ENCODE results near the gene ARHGEF7. TPM values are rescaled to one million over a fixed set of nuclear protein-coding genes. Genes with fewer than 3 reads are reported as not detected.

ARHGEF7 gene
- total RNA-seq, 1 experiment from 2014 or later, result 47.3 TPM

DNA sequence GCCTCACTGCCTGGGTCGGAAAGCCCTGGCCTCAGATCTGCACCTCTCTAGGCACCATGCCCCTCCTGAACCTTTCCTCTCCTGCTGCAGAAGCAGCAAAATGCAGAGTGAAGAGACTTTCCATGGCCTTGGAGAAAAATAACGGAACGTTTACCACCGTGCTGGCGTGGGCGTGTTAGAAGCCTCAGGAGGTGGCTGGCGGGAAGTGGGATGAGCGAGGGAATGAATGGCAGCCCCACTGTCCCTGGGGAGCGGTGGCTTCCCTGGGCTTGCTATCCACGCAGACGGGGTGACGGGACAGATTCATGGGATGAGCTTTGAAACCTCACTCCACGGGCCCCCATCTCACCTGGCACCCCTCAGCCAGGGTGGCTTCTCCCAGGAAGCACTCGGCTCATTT is 209.6 kb downstream of the ARHGEF7 start (continued):
- TF ChIP-seq, protein P1, sequence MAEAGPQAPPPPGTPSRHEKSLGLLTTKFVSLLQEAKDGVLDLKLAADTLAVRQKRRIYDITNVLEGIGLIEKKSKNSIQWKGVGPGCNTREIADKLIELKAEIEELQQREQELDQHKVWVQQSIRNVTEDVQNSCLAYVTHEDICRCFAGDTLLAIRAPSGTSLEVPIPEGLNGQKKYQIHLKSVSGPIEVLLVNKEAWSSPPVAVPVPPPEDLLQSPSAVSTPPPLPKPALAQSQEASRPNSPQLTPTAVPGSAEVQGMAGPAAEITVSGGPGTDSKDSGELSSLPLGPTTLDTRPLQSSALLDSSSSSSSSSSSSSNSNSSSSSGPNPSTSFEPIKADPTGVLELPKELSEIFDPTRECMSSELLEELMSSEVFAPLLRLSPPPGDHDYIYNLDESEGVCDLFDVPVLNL (CRISPR knock-in tag; IDR thresholded peaks at IDR 0.05; ENCODE audit: borderline replicate concordance, low read depth), result no peak
- no peak for TF ChIP-seq ZNF121 (CRISPR knock-in tag; IDR thresholded peaks at IDR 0.05)

DNA sequence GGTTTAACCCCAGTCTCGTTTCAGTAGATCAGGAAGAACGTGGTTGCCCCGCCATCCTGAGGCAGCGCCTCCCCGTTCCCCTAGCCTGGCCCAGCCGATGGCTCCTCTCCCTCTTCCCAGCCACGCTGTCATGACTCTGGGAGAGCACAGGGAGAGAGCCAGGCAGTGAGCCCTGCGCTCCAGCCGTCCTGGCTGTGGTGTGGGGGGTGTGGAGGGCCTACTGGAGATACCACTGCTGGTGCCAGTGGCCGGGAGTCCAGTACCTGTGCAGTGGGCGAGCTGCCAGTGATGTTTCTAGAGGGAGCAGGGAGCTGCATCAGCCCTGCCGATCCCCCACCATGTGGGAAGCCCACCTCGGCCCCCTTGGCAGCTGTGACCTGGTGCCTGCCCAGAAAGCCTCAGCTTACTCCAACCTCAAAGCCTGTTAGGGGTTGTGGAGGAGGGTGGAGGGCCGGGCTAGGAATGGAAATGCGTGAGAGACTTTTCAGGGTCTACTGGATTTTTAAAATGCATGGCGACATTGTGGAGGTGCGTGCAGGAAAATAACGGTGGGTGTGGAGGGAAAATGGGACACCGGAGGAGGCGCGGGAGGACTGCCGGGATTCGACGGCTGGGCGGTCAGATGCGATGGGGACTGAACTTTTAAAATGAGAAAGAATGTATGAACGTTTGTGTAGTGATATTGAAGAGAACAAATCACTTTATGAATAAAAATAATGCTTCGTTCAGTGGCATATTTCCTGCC is 210.2 kb downstream of the ARHGEF7 start:
- no peak overlapping the region; the same call in 1 of the 2 replicates for H3K27ac Mint-ChIP-seq
- H3K4me3 Mint-ChIP-seq, result no peak overlapping the region
- ChIA-PET POLR2A (no interaction called here), CTCF (no interaction called here)
- H3K4me1 Mint-ChIP-seq, result no peaks in the 10 kb centered on the region
- ATAC-seq, result no peak
- TF ChIP-seq GABPB1 (CRISPR knock-in tag; IDR thresholded peaks at IDR 0.05), result no peak
- TF ChIP-seq, protein P2, sequence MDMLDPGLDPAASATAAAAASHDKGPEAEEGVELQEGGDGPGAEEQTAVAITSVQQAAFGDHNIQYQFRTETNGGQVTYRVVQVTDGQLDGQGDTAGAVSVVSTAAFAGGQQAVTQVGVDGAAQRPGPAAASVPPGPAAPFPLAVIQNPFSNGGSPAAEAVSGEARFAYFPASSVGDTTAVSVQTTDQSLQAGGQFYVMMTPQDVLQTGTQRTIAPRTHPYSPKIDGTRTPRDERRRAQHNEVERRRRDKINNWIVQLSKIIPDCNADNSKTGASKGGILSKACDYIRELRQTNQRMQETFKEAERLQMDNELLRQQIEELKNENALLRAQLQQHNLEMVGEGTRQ (CRISPR knock-in tag; IDR thresholded peaks at IDR 0.05), result no peak
- TF ChIP-seq EMX1 (CRISPR knock-in tag; IDR thresholded peaks at IDR 0.05), result no peak
- no peak for TF ChIP-seq RORB (CRISPR knock-in tag; IDR thresholded peaks at IDR 0.05)
- TF ChIP-seq SP1 (CRISPR knock-in tag; conservative IDR thresholded peaks at IDR 0.05), result no peak
- no peaks in the 10 kb centered on the region for H3K36me3 Mint-ChIP-seq
- no peaks in the 10 kb centered on the region for H3K27me3 Mint-ChIP-seq (ENCODE audit: low read depth)
- DNase-seq (ENCODE audit: low spot score), result no peak
- no peaks in the 10 kb centered on the region for H3K9me3 Mint-ChIP-seq

DNA sequence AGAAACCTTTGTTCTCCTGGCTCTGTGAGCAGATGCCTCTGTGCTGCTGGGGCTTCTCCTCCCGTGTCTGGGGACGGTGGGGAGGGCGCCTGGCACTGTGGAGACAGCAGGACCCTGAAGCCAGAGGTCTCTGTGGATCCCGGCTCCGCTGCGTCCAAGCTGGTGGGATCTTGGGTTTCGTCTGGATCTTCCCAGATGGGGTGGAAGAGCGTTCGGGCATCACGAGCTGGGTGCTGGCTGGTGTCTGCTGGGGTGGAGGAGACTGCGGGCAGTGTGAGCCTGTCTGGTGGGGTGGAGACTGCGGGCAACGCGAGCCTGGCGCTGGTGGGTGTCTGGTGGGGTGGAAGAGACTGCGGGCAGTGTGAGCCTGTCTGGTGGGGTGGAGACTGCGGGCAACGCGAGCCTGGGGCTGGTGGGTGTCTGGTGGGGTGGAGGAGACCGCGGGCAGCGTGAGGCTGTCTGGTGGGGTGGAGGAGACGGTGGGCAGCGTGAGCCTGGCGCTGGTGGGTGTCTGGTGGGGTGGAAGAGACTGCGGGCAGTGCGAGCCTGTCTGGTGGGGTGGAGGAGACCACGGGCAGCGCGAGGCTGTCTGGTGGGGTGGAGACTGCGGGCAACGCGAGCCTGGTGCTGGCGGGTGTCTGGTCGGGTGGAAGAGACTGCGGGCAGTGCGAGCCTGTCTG is 211.0 kb downstream of the ARHGEF7 start:
- H3K9me3 Mint-ChIP-seq, result no peaks in the 10 kb centered on the region
- POLR2A ChIA-PET, result no interaction called here
- ATAC-seq (no peak), DNase-seq (ENCODE audit: low spot score) (no peak)
- CTCF ChIA-PET, result no interaction called here
- no peak overlapping the region for H3K4me3 Mint-ChIP-seq
- H3K27me3 Mint-ChIP-seq (ENCODE audit: low read depth), result no peaks in the 10 kb centered on the region
- H3K36me3 Mint-ChIP-seq, result no peaks in the 10 kb centered on the region
- no peaks in the 10 kb centered on the region for H3K4me1 Mint-ChIP-seq
- no peak overlapping the region for H3K27ac Mint-ChIP-seq
- TF ChIP-seq FOXP1 (CRISPR knock-in tag; IDR thresholded peaks at IDR 0.05; ENCODE audit: borderline replicate concordance), result no peak
- TF ChIP-seq, protein P3, sequence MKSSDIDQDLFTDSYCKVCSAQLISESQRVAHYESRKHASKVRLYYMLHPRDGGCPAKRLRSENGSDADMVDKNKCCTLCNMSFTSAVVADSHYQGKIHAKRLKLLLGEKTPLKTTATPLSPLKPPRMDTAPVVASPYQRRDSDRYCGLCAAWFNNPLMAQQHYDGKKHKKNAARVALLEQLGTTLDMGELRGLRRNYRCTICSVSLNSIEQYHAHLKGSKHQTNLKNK (CRISPR knock-in tag; IDR thresholded peaks at IDR 0.05), result no peak
- no peak for TF ChIP-seq ATF1 (CRISPR knock-in tag; IDR thresholded peaks at IDR 0.05)
- TF ChIP-seq CBFB (CRISPR knock-in tag; IDR thresholded peaks at IDR 0.05; ENCODE audit: low read depth), result no peak
- TF ChIP-seq, protein P4, sequence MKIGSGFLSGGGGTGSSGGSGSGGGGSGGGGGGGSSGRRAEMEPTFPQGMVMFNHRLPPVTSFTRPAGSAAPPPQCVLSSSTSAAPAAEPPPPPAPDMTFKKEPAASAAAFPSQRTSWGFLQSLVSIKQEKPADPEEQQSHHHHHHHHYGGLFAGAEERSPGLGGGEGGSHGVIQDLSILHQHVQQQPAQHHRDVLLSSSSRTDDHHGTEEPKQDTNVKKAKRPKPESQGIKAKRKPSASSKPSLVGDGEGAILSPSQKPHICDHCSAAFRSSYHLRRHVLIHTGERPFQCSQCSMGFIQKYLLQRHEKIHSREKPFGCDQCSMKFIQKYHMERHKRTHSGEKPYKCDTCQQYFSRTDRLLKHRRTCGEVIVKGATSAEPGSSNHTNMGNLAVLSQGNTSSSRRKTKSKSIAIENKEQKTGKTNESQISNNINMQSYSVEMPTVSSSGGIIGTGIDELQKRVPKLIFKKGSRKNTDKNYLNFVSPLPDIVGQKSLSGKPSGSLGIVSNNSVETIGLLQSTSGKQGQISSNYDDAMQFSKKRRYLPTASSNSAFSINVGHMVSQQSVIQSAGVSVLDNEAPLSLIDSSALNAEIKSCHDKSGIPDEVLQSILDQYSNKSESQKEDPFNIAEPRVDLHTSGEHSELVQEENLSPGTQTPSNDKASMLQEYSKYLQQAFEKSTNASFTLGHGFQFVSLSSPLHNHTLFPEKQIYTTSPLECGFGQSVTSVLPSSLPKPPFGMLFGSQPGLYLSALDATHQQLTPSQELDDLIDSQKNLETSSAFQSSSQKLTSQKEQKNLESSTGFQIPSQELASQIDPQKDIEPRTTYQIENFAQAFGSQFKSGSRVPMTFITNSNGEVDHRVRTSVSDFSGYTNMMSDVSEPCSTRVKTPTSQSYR (CRISPR knock-in tag; IDR thresholded peaks at IDR 0.05), result no peak
- no peak for TF ChIP-seq ZNF263 (CRISPR knock-in tag; IDR thresholded peaks at IDR 0.05; ENCODE audit: low read depth)

DNA sequence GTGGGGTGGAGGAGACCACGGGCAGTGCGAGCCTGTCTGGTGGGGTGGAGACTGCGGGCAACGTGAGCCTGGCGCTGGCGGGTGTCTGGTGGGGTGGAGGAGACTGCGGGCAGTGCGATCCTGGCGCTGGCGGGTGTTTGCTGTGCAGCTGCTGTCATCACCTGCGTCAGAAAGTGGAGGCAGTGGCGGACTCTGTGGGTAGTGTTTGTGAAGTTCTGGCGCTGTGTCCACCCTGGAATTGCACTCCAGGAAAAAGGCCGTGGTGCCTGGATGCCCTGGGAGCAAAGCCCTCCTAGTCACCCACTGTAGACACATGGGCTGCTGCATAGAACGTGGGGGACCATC is 211.5 kb downstream of the ARHGEF7 start:
- no peak overlapping the region for H3K27ac Mint-ChIP-seq
- H3K4me3 Mint-ChIP-seq, result no peak overlapping the region
- H3K4me1 Mint-ChIP-seq, result no peaks in the 10 kb centered on the region
- ChIA-PET CTCF (interaction anchor here (1.3 kb wide), 1 partner anchor 18 kb away, joined by 4 read pairs; no protein-coding TSS in a partner anchor), POLR2A (no interaction called here)
- ATAC-seq, result no peak
- no peaks in the 10 kb centered on the region for H3K27me3 Mint-ChIP-seq (ENCODE audit: low read depth)
- DNase-seq (ENCODE audit: low spot score), result no peak
- no peaks in the 10 kb centered on the region for H3K9me3 Mint-ChIP-seq
- H3K36me3 Mint-ChIP-seq, result no peaks in the 10 kb centered on the region
- TF ChIP-seq, protein P5, sequence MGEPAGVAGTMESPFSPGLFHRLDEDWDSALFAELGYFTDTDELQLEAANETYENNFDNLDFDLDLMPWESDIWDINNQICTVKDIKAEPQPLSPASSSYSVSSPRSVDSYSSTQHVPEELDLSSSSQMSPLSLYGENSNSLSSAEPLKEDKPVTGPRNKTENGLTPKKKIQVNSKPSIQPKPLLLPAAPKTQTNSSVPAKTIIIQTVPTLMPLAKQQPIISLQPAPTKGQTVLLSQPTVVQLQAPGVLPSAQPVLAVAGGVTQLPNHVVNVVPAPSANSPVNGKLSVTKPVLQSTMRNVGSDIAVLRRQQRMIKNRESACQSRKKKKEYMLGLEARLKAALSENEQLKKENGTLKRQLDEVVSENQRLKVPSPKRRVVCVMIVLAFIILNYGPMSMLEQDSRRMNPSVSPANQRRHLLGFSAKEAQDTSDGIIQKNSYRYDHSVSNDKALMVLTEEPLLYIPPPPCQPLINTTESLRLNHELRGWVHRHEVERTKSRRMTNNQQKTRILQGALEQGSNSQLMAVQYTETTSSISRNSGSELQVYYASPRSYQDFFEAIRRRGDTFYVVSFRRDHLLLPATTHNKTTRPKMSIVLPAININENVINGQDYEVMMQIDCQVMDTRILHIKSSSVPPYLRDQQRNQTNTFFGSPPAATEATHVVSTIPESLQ (CRISPR knock-in tag; IDR thresholded peaks at IDR 0.05), result no peak
- no peak for TF ChIP-seq NR1H2 (CRISPR knock-in tag; IDR thresholded peaks at IDR 0.05)
- TF ChIP-seq, protein P6, sequence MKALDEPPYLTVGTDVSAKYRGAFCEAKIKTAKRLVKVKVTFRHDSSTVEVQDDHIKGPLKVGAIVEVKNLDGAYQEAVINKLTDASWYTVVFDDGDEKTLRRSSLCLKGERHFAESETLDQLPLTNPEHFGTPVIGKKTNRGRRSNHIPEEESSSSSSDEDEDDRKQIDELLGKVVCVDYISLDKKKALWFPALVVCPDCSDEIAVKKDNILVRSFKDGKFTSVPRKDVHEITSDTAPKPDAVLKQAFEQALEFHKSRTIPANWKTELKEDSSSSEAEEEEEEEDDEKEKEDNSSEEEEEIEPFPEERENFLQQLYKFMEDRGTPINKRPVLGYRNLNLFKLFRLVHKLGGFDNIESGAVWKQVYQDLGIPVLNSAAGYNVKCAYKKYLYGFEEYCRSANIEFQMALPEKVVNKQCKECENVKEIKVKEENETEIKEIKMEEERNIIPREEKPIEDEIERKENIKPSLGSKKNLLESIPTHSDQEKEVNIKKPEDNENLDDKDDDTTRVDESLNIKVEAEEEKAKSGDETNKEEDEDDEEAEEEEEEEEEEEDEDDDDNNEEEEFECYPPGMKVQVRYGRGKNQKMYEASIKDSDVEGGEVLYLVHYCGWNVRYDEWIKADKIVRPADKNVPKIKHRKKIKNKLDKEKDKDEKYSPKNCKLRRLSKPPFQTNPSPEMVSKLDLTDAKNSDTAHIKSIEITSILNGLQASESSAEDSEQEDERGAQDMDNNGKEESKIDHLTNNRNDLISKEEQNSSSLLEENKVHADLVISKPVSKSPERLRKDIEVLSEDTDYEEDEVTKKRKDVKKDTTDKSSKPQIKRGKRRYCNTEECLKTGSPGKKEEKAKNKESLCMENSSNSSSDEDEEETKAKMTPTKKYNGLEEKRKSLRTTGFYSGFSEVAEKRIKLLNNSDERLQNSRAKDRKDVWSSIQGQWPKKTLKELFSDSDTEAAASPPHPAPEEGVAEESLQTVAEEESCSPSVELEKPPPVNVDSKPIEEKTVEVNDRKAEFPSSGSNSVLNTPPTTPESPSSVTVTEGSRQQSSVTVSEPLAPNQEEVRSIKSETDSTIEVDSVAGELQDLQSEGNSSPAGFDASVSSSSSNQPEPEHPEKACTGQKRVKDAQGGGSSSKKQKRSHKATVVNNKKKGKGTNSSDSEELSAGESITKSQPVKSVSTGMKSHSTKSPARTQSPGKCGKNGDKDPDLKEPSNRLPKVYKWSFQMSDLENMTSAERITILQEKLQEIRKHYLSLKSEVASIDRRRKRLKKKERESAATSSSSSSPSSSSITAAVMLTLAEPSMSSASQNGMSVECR (CRISPR knock-in tag; IDR thresholded peaks at IDR 0.05; ENCODE audit: borderline replicate concordance), result no peak
